ENCODE measurements around the gene MAJIN. TPM values are rescaled to one million over a fixed set of nuclear protein-coding genes. Genes with fewer than 3 reads are reported as not detected.

Gene MAJIN
- total RNA-seq, 1 donor from 2014 or later, result not detected

DNA sequence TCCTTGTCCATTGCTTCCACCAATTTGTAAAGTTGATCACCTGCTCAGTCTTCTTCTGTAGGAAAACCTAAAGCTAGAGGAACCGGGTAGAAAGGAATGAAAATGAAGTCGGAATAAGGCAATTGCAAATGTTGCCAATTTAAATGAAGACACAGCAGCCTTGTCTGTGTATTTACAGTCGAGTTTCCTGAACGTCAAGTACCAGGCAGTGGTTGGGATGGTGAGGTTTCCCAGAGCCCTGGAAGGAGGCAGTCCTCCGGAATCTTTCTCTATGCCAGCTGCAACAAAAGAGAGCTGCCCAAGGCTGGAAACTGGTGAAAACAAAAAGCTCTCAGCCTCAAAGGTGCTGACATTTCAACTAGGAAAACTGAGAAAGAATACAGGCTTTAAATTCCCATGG is 17.7 kb downstream of the MAJIN start:
- no peak for TF ChIP-seq CTCF (conservative IDR thresholded peaks at IDR 0.05)
- Mint-ChIP-seq H3K4me1 (ENCODE audit: unreplicated experiment) (no peaks in the 10 kb centered on the region), H3K36me3 (no peaks in the 10 kb centered on the region), H3K9me3 (no peaks in the 10 kb centered on the region), H3K27ac (no peak overlapping the region), H3K27me3 (peaks cover 15% of the 10 kb centered on the region), H3K4me3 (no peak overlapping the region)
- DNase-seq (ENCODE audit: extremely low spot score, unreplicated experiment), result no peak

- H3K9me3 Mint-ChIP-seq, result no peaks in the 10 kb centered on the region
- TF ChIP-seq CTCF (conservative IDR thresholded peaks at IDR 0.05), result no peak
- H3K27ac Mint-ChIP-seq, result no peak overlapping the region
- no peaks in the 10 kb centered on the region for H3K4me1 Mint-ChIP-seq (ENCODE audit: unreplicated experiment)
- H3K36me3 Mint-ChIP-seq, result no peaks in the 10 kb centered on the region
- DNase-seq (ENCODE audit: extremely low spot score, unreplicated experiment), result no peak
- H3K4me3 Mint-ChIP-seq, result no peak overlapping the region
- peaks cover 21% of the 10 kb centered on the region for H3K27me3 Mint-ChIP-seq
Measured at GRCh38 chr11:64951529-64951928, 20.4 kb downstream of the MAJIN start.

- no peak for TF ChIP-seq CTCF (conservative IDR thresholded peaks at IDR 0.05)
- H3K4me1 Mint-ChIP-seq (ENCODE audit: unreplicated experiment), result no peaks in the 10 kb centered on the region
- H3K27me3 Mint-ChIP-seq, result peaks cover 37% of the 10 kb centered on the region
- H3K36me3 Mint-ChIP-seq, result no peaks in the 10 kb centered on the region
- DNase-seq (ENCODE audit: extremely low spot score, unreplicated experiment), result no peak
- H3K27ac Mint-ChIP-seq, result no peak overlapping the region
- H3K4me3 Mint-ChIP-seq, result no peak overlapping the region
- H3K9me3 Mint-ChIP-seq, result no peaks in the 10 kb centered on the region
Measured at GRCh38 chr11:64947208-64947814, 24.6 kb downstream of the MAJIN start.

DNA sequence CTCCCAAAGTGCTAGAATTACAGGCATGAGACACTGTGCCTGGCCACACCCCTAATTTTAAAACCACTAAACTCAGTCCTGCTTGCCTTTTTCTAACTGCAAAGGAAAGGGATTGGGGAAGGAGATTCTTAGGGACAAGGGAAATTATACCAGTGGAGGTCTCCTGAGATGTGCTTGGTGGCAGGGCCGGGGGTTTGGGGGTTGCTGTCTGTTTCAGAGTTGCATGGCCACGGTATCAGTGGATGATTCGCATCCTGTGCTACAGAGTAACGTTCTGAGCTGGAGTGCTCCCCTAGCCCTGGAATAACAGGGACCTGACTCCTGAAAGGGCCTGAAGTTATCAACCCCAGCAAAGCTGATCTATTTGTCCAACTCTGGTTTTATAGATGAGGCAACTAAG is 35.4 kb downstream of the MAJIN start:
- Mint-ChIP-seq H3K36me3 (no peaks in the 10 kb centered on the region), H3K27me3 (peaks cover 17% of the 10 kb centered on the region)

DNA sequence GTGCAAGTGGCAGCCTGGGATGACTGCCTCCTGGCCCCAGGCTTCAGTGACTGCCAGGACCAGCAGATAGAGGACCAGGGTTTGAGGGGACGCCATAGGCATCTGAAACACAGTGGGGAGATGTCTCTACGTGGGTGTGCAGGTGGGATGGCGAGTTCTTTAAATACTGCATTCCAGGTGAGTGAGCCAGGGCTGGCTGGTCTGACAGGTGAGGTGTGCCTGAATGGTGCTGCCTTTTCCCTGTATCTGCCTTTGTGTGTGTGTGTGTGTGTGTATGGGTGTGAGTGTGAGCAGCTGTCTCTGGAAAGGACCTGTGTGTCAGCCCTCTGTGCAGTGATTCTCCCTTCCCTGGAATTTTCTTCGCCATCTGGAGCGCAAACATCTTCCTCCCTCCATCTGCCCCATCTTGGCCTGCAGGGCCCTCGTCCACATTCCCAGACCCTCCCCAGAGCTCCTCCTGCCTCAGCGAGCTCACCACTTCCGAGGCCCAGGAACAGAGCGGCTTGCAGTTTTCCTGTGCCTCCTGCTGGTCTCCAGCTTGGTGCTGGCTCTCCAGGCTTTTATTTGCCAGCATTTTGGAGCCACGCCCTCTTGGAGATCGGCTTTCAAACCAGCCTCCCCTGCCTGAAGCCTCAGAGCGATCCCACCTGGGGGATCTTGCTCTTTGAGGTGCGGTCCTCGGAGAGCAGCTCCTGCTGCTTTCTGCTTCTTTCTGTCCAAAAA is 36.4 kb downstream of the MAJIN start, which contains the start of gene GPHA2:
Gene GPHA2 (minus strand): TSS at position 535 of the 723 bp plus-strand sequence. CDS start 433 bp downstream, at position 102.
- no peak for DNase-seq (ENCODE audit: extremely low spot score, unreplicated experiment)
- peaks cover 6% of the 10 kb centered on the region for H3K36me3 Mint-ChIP-seq
- H3K4me3 Mint-ChIP-seq, result no peak within 1 kb of the TSS
- H3K4me1 Mint-ChIP-seq (ENCODE audit: unreplicated experiment), result peaks cover 12% of the 10 kb centered on the region
- no peak for TF ChIP-seq CTCF (conservative IDR thresholded peaks at IDR 0.05)
- H3K9me3 Mint-ChIP-seq, result no peaks in the 10 kb centered on the region
- peaks cover 15% of the 10 kb centered on the region for H3K27me3 Mint-ChIP-seq
- peak within 1 kb of the TSS; percentile 7 for H3K27ac Mint-ChIP-seq

More for the DNA sequence above, 35.4 kb downstream of the MAJIN start:
- H3K4me3 Mint-ChIP-seq, result no peak overlapping the region
- H3K27ac Mint-ChIP-seq, result no peak overlapping the region
- H3K9me3 Mint-ChIP-seq, result no peaks in the 10 kb centered on the region
- DNase-seq (ENCODE audit: extremely low spot score, unreplicated experiment), result no peak
- TF ChIP-seq CTCF (conservative IDR thresholded peaks at IDR 0.05), result no peak
- H3K4me1 Mint-ChIP-seq (ENCODE audit: unreplicated experiment), result peaks cover 12% of the 10 kb centered on the region

Data from type B pancreatic cell (in vitro differentiated cells).